CD14-positive monocyte (primary cell): Measurements from ENCODE around the gene NCDN. TPM values are rescaled to one million over a fixed set of nuclear protein-coding genes. Genes with fewer than 3 reads are reported as not detected.

ENCODE experiments used
- DNase-seq, 3 donors: peaks; one replicate each; pipeline ENCODE4 v3.0.0-alpha.2; 2011 to 2022
- H2AFZ ChIP-seq: 2 replicates; pipeline ENCODE4 v1.6.0; 2012; ENCODE audit warnings: mild to moderate bottlenecking, low read depth, low read length, inconsistent platforms; ENCODE audit not compliant: insufficient read depth, poor library complexity, severe bottlenecking
- H3K27ac ChIP-seq, 2 donors: 1 replicate in 1 of 2; 2 replicates in 1 of 2; pipeline ENCODE4 v1.5.1; 2012 to 2013; ENCODE audit warnings: low read length in 2 of 2, control low read depth in 1 of 2, inconsistent platforms in 1 of 2, low read depth in 1 of 2, mild to moderate bottlenecking in 1 of 2
- H3K27me3 ChIP-seq, 2 donors: one replicate each; pipeline versions ENCODE4 v1.6.0 to v1.6.1; 2011 to 2013; ENCODE audit warnings: low read length in 2 of 2; ENCODE audit not compliant: control insufficient read depth in 2 of 2, insufficient read depth in 2 of 2
- H3K36me3 ChIP-seq, 2 donors: replicated peaks in 1 of 2; 1 replicate in 1 of 2; 2 replicates in 1 of 2; pipeline versions ENCODE4 v1.5.1 to v1.6.1; 2012 to 2013; ENCODE audit warnings: low read length in 2 of 2, control low read depth in 1 of 2, inconsistent platforms in 1 of 2, mild to moderate bottlenecking in 1 of 2; ENCODE audit not compliant: insufficient read depth in 2 of 2, control insufficient read depth in 1 of 2
- H3K4me1 ChIP-seq, 2 donors: 1 replicate in 1 of 2; 2 replicates in 1 of 2; pipeline versions ENCODE4 v1.5.1 to v1.6.1; 2012 to 2013; ENCODE audit warnings: low read length in 2 of 2, control low read depth in 1 of 2, inconsistent platforms in 1 of 2, mild to moderate bottlenecking in 1 of 2, moderate library complexity in 1 of 2; ENCODE audit not compliant: insufficient read depth in 2 of 2, control insufficient read depth in 1 of 2
- H3K4me2 ChIP-seq: replicated peaks from 2 replicates; pipeline ENCODE3; 2012; ENCODE audit warnings: low read length, moderate library complexity, mild to moderate bottlenecking; ENCODE audit not compliant: poor library complexity, severe bottlenecking; ENCODE audit errors: extremely low read depth
- H3K4me3 ChIP-seq, 3 experiments: fragments of 200-600 bp in 1 of 3; sonication (generic) in 1 of 3; replicated peaks in 1 of 3; 1 replicate in 2 of 3; 2 replicates in 1 of 3; pipeline ENCODE4 v1.5.1; 2011 to 2013; ENCODE audit warnings: low read length in 3 of 3, mild to moderate bottlenecking in 3 of 3, control low read depth in 2 of 3, low read depth in 2 of 3, inconsistent platforms in 1 of 3, moderate library complexity in 1 of 3
- H3K79me2 ChIP-seq: 2 replicates; pipeline ENCODE4 v1.6.0; 2012; ENCODE audit warnings: mild to moderate bottlenecking, control low read depth, inconsistent platforms, low read length, moderate library complexity; ENCODE audit not compliant: insufficient read depth
- H3K9ac ChIP-seq: 2 replicates; pipeline ENCODE4 v1.6.0; 2017; ENCODE audit warnings: low read length, mild to moderate bottlenecking; ENCODE audit not compliant: insufficient read depth, poor library complexity, severe bottlenecking
- H3K9me3 ChIP-seq, 2 donors: replicated peaks in 1 of 2; 1 replicate in 1 of 2; 2 replicates in 1 of 2; pipeline versions ENCODE4 v1.5.1 to v1.6.1; 2012 to 2013; ENCODE audit warnings: low read length in 2 of 2, control low read depth in 1 of 2; ENCODE audit not compliant: control insufficient read depth in 1 of 2, insufficient read depth in 1 of 2
- H4K20me1 ChIP-seq: 2 replicates; pipeline ENCODE4 v1.6.0; 2012; ENCODE audit warnings: mild to moderate bottlenecking, low read length, control low read depth, moderate library complexity; ENCODE audit not compliant: insufficient read depth
- H3K27ac Mint-ChIP-seq, 7 donors: one replicate each; pipeline ENCODE4 v1.8.0; 2020; ENCODE audit warnings: mild to moderate bottlenecking in 7 of 7, mixed read lengths in 7 of 7, moderate library complexity in 6 of 7, inconsistent platforms in 2 of 7
- H3K27me3 Mint-ChIP-seq, 3 donors: one replicate each; pipeline ENCODE4 v1.8.0; 2021 to 2022; ENCODE audit warnings: low read depth in 3 of 3, mild to moderate bottlenecking in 3 of 3, mixed read lengths in 3 of 3, moderate library complexity in 3 of 3, inconsistent platforms in 1 of 3
- H3K36me3 Mint-ChIP-seq, 2 donors: one replicate each; pipeline ENCODE4 v1.8.0; 2020; ENCODE audit warnings: mixed read lengths in 2 of 2, inconsistent platforms in 1 of 2, mild to moderate bottlenecking in 1 of 2
- H3K4me1 Mint-ChIP-seq: one replicate; pipeline ENCODE4 v1.8.0; 2020; ENCODE audit warnings: mild to moderate bottlenecking, mixed read lengths
- H3K4me3 Mint-ChIP-seq, 2 donors: one replicate each; pipeline ENCODE4 v1.8.0; 2020; ENCODE audit warnings: mild to moderate bottlenecking in 2 of 2, mixed read lengths in 2 of 2, moderate library complexity in 1 of 2
- H3K9me3 Mint-ChIP-seq, 7 donors: one replicate each; pipeline ENCODE4 v1.8.0; 2020 to 2022; ENCODE audit warnings: mixed read lengths in 7 of 7, mild to moderate bottlenecking in 6 of 7, moderate library complexity in 6 of 7, inconsistent platforms in 2 of 7
- CTCF ChIP-seq: fragments of 200-600 bp; IDR thresholded peaks from one replicate; pipeline ENCODE4 v1.8.0; 2022; ENCODE audit warnings: antibody characterized with exemption, mild to moderate bottlenecking
- WGBS: methylation state at CpG from one replicate; pipeline ENCODE4 v1.1.5; 2013; ENCODE audit warnings: missing lambda C conversion rate; ENCODE audit not compliant: insufficient coverage; 5-methylcytosine and 5-hydroxymethylcytosine counted together
- intact Hi-C, 2 donors: fragments of 100-400 bp; cut with micrococcal nuclease; formaldehyde crosslinking; loops; one replicate each; pipeline versions ENCODE4 v1.15.0 to v1.15.1; 2023
- polyA plus RNA-seq, 3 donors: library from polyadenylated mRNA; depleted of rRNA in 1 of 3; unstranded in 2 of 3; stranded (reverse) in 1 of 3; fragments of 300-500 nt in 2 of 3; fragments of >200 nt in 1 of 3; fragmentation: Illumina TruSeq in 2 of 3; gene quantifications; 1 replicate in 2 of 3; 2 replicates in 1 of 3; pipeline ENCODE4 v1.2.3, GENCODE V29; 2012 to 2021

Gene NCDN
- polyA plus RNA-seq, 3 donors, result 5.0 to 7.9 (median 7.0) TPM

GRCh38 chr1:35518183-35518582, 39.4 kb upstream of the NCDN start:
- peaks cover 19 to 35% of the 10 kb centered on the region in 2 donors for H3K36me3 Mint-ChIP-seq
- TF ChIP-seq CTCF, result no peak
- H3K27me3 Mint-ChIP-seq, result no peaks in the 10 kb centered on the region
- peaks cover 4% of the 10 kb centered on the region for H4K20me1 ChIP-seq
- intact Hi-C loops, result no loop called here
- no peaks in the 10 kb centered on the region for H3K4me1 Mint-ChIP-seq
- no peak overlapping the region for H3K27ac Mint-ChIP-seq
- no peak overlapping the region for H3K4me2 ChIP-seq
- no peak overlapping the region for H3K9ac ChIP-seq
- no peak for DNase-seq
- no peaks in the 10 kb centered on the region for H3K36me3 ChIP-seq
- WGBS, result no CpG with 5 or more reads among the region's 3 CpGs
- H3K4me3 ChIP-seq, result no peak overlapping the region
- H3K9me3 ChIP-seq, result peaks cover 0 to 7% of the 10 kb centered on the region in 2 donors
- H3K9me3 Mint-ChIP-seq, result peaks cover 17 to 32% (median 25%) of the 10 kb centered on the region in 7 donors
- H3K4me3 Mint-ChIP-seq, result no peak overlapping the region
- no peaks in the 10 kb centered on the region for H3K27me3 ChIP-seq
- H3K79me2 ChIP-seq, result peaks cover 48% of the 10 kb centered on the region
- no peaks in the 10 kb centered on the region for H3K4me1 ChIP-seq
- H3K27ac ChIP-seq, result no peak overlapping the region
- H2AFZ ChIP-seq, result no peak overlapping the region

- TF ChIP-seq CTCF, result no peak
- H3K27ac Mint-ChIP-seq, result peak overlapping the region in 1 of 7 donors; percentile 60
- Histone ChIP-seq H3K4me1 (no peaks in the 10 kb centered on the region), H3K9ac (no peak overlapping the region), H3K4me2 (no peak overlapping the region), H3K9me3 (peaks cover 0 to 7% of the 10 kb centered on the region in 2 donors), H3K79me2 (peaks cover 36% of the 10 kb centered on the region), H3K4me3 (no peak overlapping the region), H3K36me3 (no peaks in the 10 kb centered on the region), H3K27ac (peak overlapping the region in 1 of 2 donors; percentile 7), H4K20me1 (peaks cover 4% of the 10 kb centered on the region), H3K27me3 (no peaks in the 10 kb centered on the region), H2AFZ (no peak overlapping the region)
- no peaks in the 10 kb centered on the region for H3K4me1 Mint-ChIP-seq
- DNase-seq, result no peak
- intact Hi-C loops, result no loop called here
- no peak overlapping the region for H3K4me3 Mint-ChIP-seq
- peaks cover 17 to 34% (median 25%) of the 10 kb centered on the region in 7 donors for H3K9me3 Mint-ChIP-seq
- 100% methylated on average over 1 of the region's 2 CpGs for WGBS
- H3K27me3 Mint-ChIP-seq, result no peaks in the 10 kb centered on the region
- peaks cover 25 to 41% of the 10 kb centered on the region in 2 donors for H3K36me3 Mint-ChIP-seq
These were observed 38.2 kb upstream of the NCDN start for GRCh38 chr1:35519432-35519831.
